GM12878 (cell line): ENCODE data around the gene CCSER1. TPM values are rescaled to one million over a fixed set of nuclear protein-coding genes. Genes with fewer than 3 reads are reported as not detected.

Experiments used
- ATAC-seq: fragments of 200-7000 bp; cut with Tn5 transposase; 3 replicates; pipeline ENCODE4 v1.9.1; 2020; ENCODE audit warnings: mild to moderate bottlenecking, moderate library complexity
- BruUV-seq: library from RNA; stranded (reverse); fragments of 400-500 nt; replicated peaks from 2 replicates; lab custom pipeline; 2021; lab: Mats Ljungman, UMichigan
- CTCF ChIA-PET: fragments of 300-600 bp; sonication (Branson Sonifier 250); formaldehyde crosslinking; extraction: SDS; loops from one replicate; lab custom pipeline; 2021; ENCODE audit warnings: inconsistent platforms; lab: Yijun Ruan, JAX
- POLR2A ChIA-PET: fragments of 350-600 bp; formaldehyde crosslinking; extraction: SDS; loops from one replicate; lab custom pipeline; 2021; ENCODE audit warnings: inconsistent platforms; lab: Charles Lee
- RAD21 ChIA-PET: fragments of 300-600 bp; sonication (Branson Sonifier 250); formaldehyde crosslinking; loops from one replicate; lab custom pipeline; 2023; ENCODE audit warnings: antibody characterized with exemption; ENCODE audit not compliant: unreplicated experiment; lab: Charles Lee
- SMC1A ChIA-PET: fragments of 300-600 bp; sonication (Branson Sonifier 250); formaldehyde crosslinking; loops from one replicate; lab custom pipeline; 2023; ENCODE audit not compliant: unreplicated experiment, uncharacterized antibody; lab: Charles Lee
- DNase-seq: peaks from one replicate; pipeline ENCODE4 v3.0.0-alpha.2; 2011; ENCODE audit warnings: low read depth, low spot score
- FAIRE-seq: peaks from 3 replicates; lab custom pipeline; 2011; peaks lifted over from hg19 to GRCh38; lab: Jason Lieb, UNC
- H2AFZ ChIP-seq: 2 replicates; pipeline ENCODE4 v1.6.0; 2011; ENCODE audit warnings: low read depth, low read length, control low read depth; ENCODE audit not compliant: control insufficient read depth
- H3K27ac ChIP-seq: 2 replicates; pipeline ENCODE4 v1.5.1; 2011; ENCODE audit warnings: control low read depth; ENCODE audit not compliant: control insufficient read depth, insufficient read depth
- H3K27me3 ChIP-seq, 2 experiments: replicated peaks in 1 of 2; 2 replicates each; pipeline versions ENCODE4 v1.6.0 to v1.6.1; 2011; ENCODE audit warnings: low read length in 1 of 2; ENCODE audit not compliant: control insufficient read depth in 2 of 2, insufficient read depth in 2 of 2
- H3K36me3 ChIP-seq, 2 experiments: 2 replicates each; pipeline ENCODE4 v1.5.1; 2011; ENCODE audit warnings: low read length in 1 of 2; ENCODE audit not compliant: control insufficient read depth in 2 of 2, insufficient read depth in 2 of 2
- H3K4me1 ChIP-seq: 2 replicates; pipeline ENCODE4 v1.6.1; 2011; ENCODE audit warnings: mild to moderate bottlenecking, low read length, moderate library complexity, mixed read lengths; ENCODE audit not compliant: control insufficient read depth, insufficient read depth
- H3K4me2 ChIP-seq: 2 replicates; pipeline ENCODE4 v1.6.0; 2011; ENCODE audit warnings: control low read depth; ENCODE audit not compliant: control insufficient read depth, insufficient read depth
- H3K4me3 ChIP-seq: fragments of 200-600 bp; sonication (generic); 2 replicates; pipeline ENCODE4 v1.5.1; 2016
- H3K79me2 ChIP-seq: 2 replicates; pipeline ENCODE4 v1.6.0; 2011; ENCODE audit warnings: low read length; ENCODE audit not compliant: control insufficient read depth, insufficient read depth
- H3K9ac ChIP-seq: 2 replicates; pipeline ENCODE4 v1.8.0; 2011; ENCODE audit warnings: low read length, control low read depth, mixed read lengths; ENCODE audit not compliant: control insufficient read depth, insufficient read depth
- H3K9me3 ChIP-seq: replicated peaks from 3 replicates; pipeline ENCODE4 v1.5.1; 2011; ENCODE audit warnings: mild to moderate bottlenecking, low read length; ENCODE audit not compliant: control insufficient read depth, insufficient read depth
- H4K20me1 ChIP-seq: 2 replicates; pipeline ENCODE4 v1.6.0; 2011; ENCODE audit not compliant: control insufficient read depth, insufficient read depth
- ATF2 ChIP-seq: IDR thresholded peaks from 2 replicates; pipeline ENCODE4 v1.6.1; 2012; ENCODE audit warnings: low read length, inconsistent platforms
- CBX3 ChIP-seq: fragments of 200-600 bp; sonication (generic); IDR thresholded peaks from 2 replicates; pipeline ENCODE4 v1.6.1; 2016; ENCODE audit warnings: low read depth, borderline replicate concordance
- EP300 ChIP-seq, 2 experiments: fragments of 150-350 bp in 1 of 2; IDR thresholded peaks; 2 replicates each; pipeline ENCODE4 v1.6.1; 2011 to 2012; ENCODE audit warnings: low read depth in 2 of 2, low read length in 2 of 2, borderline replicate concordance in 1 of 2, improper control_type of control experiment in 1 of 2, inconsistent platforms in 1 of 2; ENCODE audit not compliant: control insufficient read depth in 1 of 2
- ESRRA ChIP-seq: IDR thresholded peaks from 2 replicates; pipeline ENCODE4 v1.6.1; 2012; ENCODE audit warnings: mild to moderate bottlenecking, low read length, improper control_type of control experiment
- HDAC2 ChIP-seq: fragments of 200-600 bp; sonication (generic); IDR thresholded peaks from 2 replicates; pipeline ENCODE4 v1.6.1; 2017
- IKZF2 ChIP-seq, 2 experiments: fragments of 450-650 bp; IDR thresholded peaks; 2 replicates each; pipeline ENCODE4 v1.6.1; 2017; ENCODE audit warnings: mild to moderate bottlenecking in 2 of 2, moderate library complexity in 2 of 2
- MAX ChIP-seq: IDR thresholded peaks from 2 replicates; pipeline ENCODE4 v1.6.1; 2012; ENCODE audit warnings: low read depth, low read length, improper control_type of control experiment
- NRF1 ChIP-seq: conservative IDR thresholded peaks from 2 replicates; pipeline ENCODE4 v1.6.1; 2011; ENCODE audit warnings: mild to moderate bottlenecking, low read depth, low read length, improper control_type of control experiment
- PBX3 ChIP-seq: IDR thresholded peaks from 2 replicates; pipeline ENCODE4 v1.6.1; 2011; ENCODE audit warnings: mild to moderate bottlenecking, low read depth, low read length, moderate library complexity; ENCODE audit not compliant: insufficient replicate concordance
- POLR2AphosphoS2 ChIP-seq: IDR thresholded peaks from 2 replicates; pipeline ENCODE4 v1.6.1; 2011; ENCODE audit warnings: low read depth, mild to moderate bottlenecking, low read length, improper control_type of control experiment, moderate library complexity
- RFX5 ChIP-seq: IDR thresholded peaks from 2 replicates; pipeline ENCODE4 v1.6.1; 2011; ENCODE audit warnings: low read depth, low read length, improper control_type of control experiment
- SP1 ChIP-seq: IDR thresholded peaks from one replicate; pipeline ENCODE4 v1.6.1; 2011; ENCODE audit warnings: low read depth, low read length
- SRF ChIP-seq, 2 experiments: IDR thresholded peaks; 2 replicates each; pipeline ENCODE4 v1.6.1; 2011; ENCODE audit warnings: low read depth in 2 of 2, low read length in 2 of 2, mild to moderate bottlenecking in 1 of 2, moderate library complexity in 1 of 2
- ZNF274 ChIP-seq: IDR thresholded peaks from one replicate; pipeline ENCODE4 v1.8.0; 2011; ENCODE audit not compliant: insufficient read length, insufficient read depth
- ZNF687 ChIP-seq: fragments of 450-650 bp; IDR thresholded peaks from 2 replicates; pipeline ENCODE4 v1.6.1; 2017; ENCODE audit warnings: mild to moderate bottlenecking, moderate library complexity
- WGBS: methylation state at CpG from one replicate; pipeline ENCODE4 v1.1.6; 2016; ENCODE audit warnings: low lambda C conversion rate; ENCODE audit not compliant: insufficient replicate concordance, insufficient coverage; ENCODE audit errors: missing lambda C conversion rate; 5-methylcytosine and 5-hydroxymethylcytosine counted together
- in situ Hi-C: fragments of 300-500 bp; cut with MboI; formaldehyde crosslinking; loops from 9 replicates; pipeline ENCODE4 v1.14.3; 2018; ENCODE audit warnings: mixed read lengths
- intact Hi-C: fragments of 100-400 bp; cut with micrococcal nuclease; formaldehyde crosslinking; loops from one replicate; pipeline ENCODE4 v1.14.2; 2022; ENCODE audit not compliant: unreplicated experiment
- polyA plus RNA-seq, 11 experiments: library from polyadenylated mRNA; depleted of rRNA in 4 of 11; unstranded in 6 of 11; stranded (reverse) in 5 of 11; fragments of >200 nt; fragmentation: Nextera tagmentation in 4 of 11; fragmentation: Illumina TruSeq in 1 of 11; extraction: Ambion mirVana in 4 of 11; extraction: Trizol in 1 of 11; gene quantifications; 1 replicate in 1 of 11; 2 replicates in 10 of 11; pipeline versions ENCODE4 v1.2.1 to v1.2.3, GENCODE V29; 2011 to 2016; ENCODE audit warnings: inconsistent platforms in 2 of 11, missing spikeins in 2 of 11, low read depth in 1 of 11
- total RNA-seq, 4 experiments: library from RNA; depleted of rRNA in 3 of 4; stranded (reverse); fragments of >200 nt in 3 of 4; fragmentation: Illumina TruSeq in 1 of 4; extraction: Trizol in 1 of 4; gene quantifications; 2 replicates each; pipeline versions ENCODE4 v1.2.1 to v1.2.3, GENCODE V29; 2013 to 2021

CCSER1 gene
- total and polyA plus RNA-seq, 10 of the 15 experiments (the other 5 are each of a cell fraction or from before 2014, with no cell fraction given) = 0.22 to 2.7 (median 1.0) TPM

GRCh38 chr4:91032725-91033445 is 905.7 kb downstream of the CCSER1 start:
- in situ Hi-C loops = no loop called here

More at GRCh38 chr4:91032725-91033445, 905.7 kb downstream of the CCSER1 start:
- H3K79me2 ChIP-seq = no peaks in the 10 kb centered on the region
- H3K4me2 ChIP-seq = no peak overlapping the region
- SMC1A ChIA-PET = no interaction called here
- no peak overlapping the region for H3K4me3 ChIP-seq
- H3K27ac ChIP-seq = no peak overlapping the region
- intact Hi-C loops = no loop called here
- no peak overlapping the region for H2AFZ ChIP-seq
- POLR2A ChIA-PET = no interaction called here
- no peak for DNase-seq
- RAD21 ChIA-PET = no interaction called here
- CTCF ChIA-PET = no interaction called here
- no peak overlapping the region for H3K9ac ChIP-seq
- no TSS peak for BruUV-seq
- WGBS = 16% methylated on average over 4 of the region's 4 CpGs
- no peaks in the 10 kb centered on the region for H3K27me3 ChIP-seq
- H4K20me1 ChIP-seq = no peaks in the 10 kb centered on the region
- no peak for FAIRE-seq
- H3K9me3 ChIP-seq = no peaks in the 10 kb centered on the region
- no peaks in the 10 kb centered on the region for H3K36me3 ChIP-seq
- no peak for ATAC-seq
- no peak for TF ChIP-seq EP300 (IDR thresholded peaks at IDR 0.05; ENCODE audit: borderline replicate concordance in 1 of 2, control insufficient read depth in 1 of 2, low read depth in 2 of 2, low read length in 2 of 2)
- no peak for TF ChIP-seq ATF2
- no peak for TF ChIP-seq ESRRA
- no peak for TF ChIP-seq ZNF687
- no peak for TF ChIP-seq HDAC2
- TF ChIP-seq SP1 = no peak
- no peak for TF ChIP-seq POLR2AphosphoS2
- TF ChIP-seq CBX3 = no peak
- no peak for TF ChIP-seq MAX
- TF ChIP-seq NRF1 = no peak
- TF ChIP-seq SRF (IDR thresholded peaks at IDR 0.05; ENCODE audit: low read depth in 2 of 2, low read length in 2 of 2) = no peak
- TF ChIP-seq IKZF2 (IDR thresholded peaks at IDR 0.05) = no peak
- no peak for TF ChIP-seq RFX5
- TF ChIP-seq PBX3 = no peak
- no peak for TF ChIP-seq ZNF274
- H3K4me1 ChIP-seq = no peaks in the 10 kb centered on the region
